Measurements from ENCODE around the gene ASTN2. TPM values are rescaled to one million over a fixed set of nuclear protein-coding genes. Genes with fewer than 3 reads are reported as not detected.

Gene ASTN2
- total RNA-seq, 4 donors from 2014 or later = 3.3 to 10.2 (median 6.3) TPM

GRCh38 chr9:117306032-117306431 lies 108.8 kb downstream of the ASTN2 start:
- DNase-seq = no peak
- Histone ChIP-seq H3K4me1 (no peaks in the 10 kb centered on the region), H3K27ac (no peak overlapping the region), H3K9me3 (no peaks in the 10 kb centered on the region), H3K27me3 (no peaks in the 10 kb centered on the region), H3K4me3 (no peak overlapping the region), H3K36me3 (no peaks in the 10 kb centered on the region)
- TF ChIP-seq CTCF (IDR thresholded peaks at IDR 0.05) (no peak), POLR2A (IDR thresholded peaks at IDR 0.05) (no peak)

- TF ChIP-seq CTCF (IDR thresholded peaks at IDR 0.05) = no peak
- H3K27me3 ChIP-seq = no peaks in the 10 kb centered on the region
- no peak overlapping the region for H3K4me3 ChIP-seq
- no peaks in the 10 kb centered on the region for H3K36me3 ChIP-seq
- H3K9me3 ChIP-seq = no peaks in the 10 kb centered on the region
- DNase-seq = no peak
- no peaks in the 10 kb centered on the region for H3K4me1 ChIP-seq
- no peak overlapping the region for H3K27ac ChIP-seq
Observed at GRCh38 chr9:117305454-117305853, 109.4 kb downstream of the ASTN2 start.

GRCh38 chr9:117304549-117304948 lies 110.3 kb downstream of the ASTN2 start:
- Histone ChIP-seq H3K27me3 (no peaks in the 10 kb centered on the region), H3K36me3 (no peaks in the 10 kb centered on the region), H3K4me1 (no peaks in the 10 kb centered on the region), H3K4me3 (no peak overlapping the region), H3K27ac (no peak overlapping the region), H3K9me3 (no peaks in the 10 kb centered on the region)
- no peak for TF ChIP-seq POLR2A (IDR thresholded peaks at IDR 0.05)
- no peak for TF ChIP-seq CTCF (IDR thresholded peaks at IDR 0.05)
- DNase-seq = no peak

- H3K9me3 ChIP-seq = no peaks in the 10 kb centered on the region
- TF ChIP-seq CTCF (IDR thresholded peaks at IDR 0.05) (no peak), POLR2A (IDR thresholded peaks at IDR 0.05) (no peak)
- DNase-seq = no peak
- H3K4me3 ChIP-seq = no peak overlapping the region
- H3K27ac ChIP-seq = no peak overlapping the region
- no peaks in the 10 kb centered on the region for H3K4me1 ChIP-seq
- H3K27me3 ChIP-seq = no peaks in the 10 kb centered on the region
- H3K36me3 ChIP-seq = no peaks in the 10 kb centered on the region
Observed at GRCh38 chr9:117303643-117304230, 111.1 kb downstream of the ASTN2 start.

GRCh38 chr9:117302487-117302886 lies 112.4 kb downstream of the ASTN2 start:
- Histone ChIP-seq H3K4me1 (no peaks in the 10 kb centered on the region), H3K27ac (no peak overlapping the region), H3K9me3 (no peaks in the 10 kb centered on the region), H3K4me3 (no peak overlapping the region), H3K27me3 (no peaks in the 10 kb centered on the region), H3K36me3 (no peaks in the 10 kb centered on the region)
- DNase-seq = no peak
- no peak for TF ChIP-seq POLR2A (IDR thresholded peaks at IDR 0.05)

GRCh38 chr9:117300371-117301110 lies 114.3 kb downstream of the ASTN2 start:
- H3K4me1 ChIP-seq = no peaks in the 10 kb centered on the region
- TF ChIP-seq CTCF (IDR thresholded peaks at IDR 0.05) (no peak), POLR2A (IDR thresholded peaks at IDR 0.05) (no peak)
- H3K9me3 ChIP-seq = no peaks in the 10 kb centered on the region
- H3K4me3 ChIP-seq = no peak overlapping the region
- no peaks in the 10 kb centered on the region for H3K27me3 ChIP-seq
- no peaks in the 10 kb centered on the region for H3K36me3 ChIP-seq
- no peak overlapping the region for H3K27ac ChIP-seq
- no peak for DNase-seq

Data from Peyer's patch (tissue), 4 donors.